ENCODE results near the gene ALDH1L1.
"Not testable (repeated sequence)": the region's sequence is repeated elsewhere in the genome, so short reads cannot be mapped to it uniquely, and the experiment has no call there.

The ALDH1L1 gene

GRCh38 chr3:126103121-126104027 lies 77.0 kb downstream of the ALDH1L1 start:
- DNase-seq = no peak

- no peak for DNase-seq
Observed at GRCh38 chr3:126102530-126102951, 77.8 kb downstream of the ALDH1L1 start.

GRCh38 chr3:126102011-126102410 lies 78.4 kb downstream of the ALDH1L1 start:
- no peak for DNase-seq

GRCh38 chr3:126101521-126101982 lies 78.8 kb downstream of the ALDH1L1 start:
- no peak for DNase-seq

- DNase-seq = no peak
Observed at GRCh38 chr3:126100634-126101301, 79.6 kb downstream of the ALDH1L1 start.

GRCh38 chr3:126100269-126100633 lies 80.1 kb downstream of the ALDH1L1 start:
- DNase-seq = no peak

- no peak for DNase-seq
Observed at GRCh38 chr3:126098391-126098858, 82.0 kb downstream of the ALDH1L1 start.

GRCh38 chr3:126097801-126098200 lies 82.6 kb downstream of the ALDH1L1 start:
- no peak for DNase-seq

- not testable (repeated sequence) for DNase-seq
Observed at GRCh38 chr3:126096274-126096673, 84.1 kb downstream of the ALDH1L1 start.

- not testable (repeated sequence) for DNase-seq
Observed at GRCh38 chr3:126092128-126092527, 88.3 kb downstream of the ALDH1L1 start.

GRCh38 chr3:126087552-126088175 lies 92.7 kb downstream of the ALDH1L1 start:
- DNase-seq = no peak

- no peak for DNase-seq
Observed at GRCh38 chr3:126085841-126086240, 94.5 kb downstream of the ALDH1L1 start.

- DNase-seq = no peak
Observed at GRCh38 chr3:126085276-126085675, 95.1 kb downstream of the ALDH1L1 start.

GRCh38 chr3:126084768-126085180 lies 95.6 kb downstream of the ALDH1L1 start:
- no peak for DNase-seq

- DNase-seq = peak; percentile 73
Observed at GRCh38 chr3:126083913-126084767, 96.2 kb downstream of the ALDH1L1 start, which contains the start of gene SLC41A3. Gene SLC41A3, minus strand, starts transcription at chr3:126084124. Its CDS starts 15,905 bp downstream, at chr3:126068219.

- DNase-seq = peak; percentile 55
Observed at GRCh38 chr3:126083511-126083912, 96.9 kb downstream of the ALDH1L1 start.

- DNase-seq = no peak
Observed at GRCh38 chr3:126083138-126083445, 97.3 kb downstream of the ALDH1L1 start.

GRCh38 chr3:126082362-126083137 lies 97.8 kb downstream of the ALDH1L1 start:
- no peak for DNase-seq

GRCh38 chr3:126081618-126082361 lies 98.6 kb downstream of the ALDH1L1 start:
- no peak for DNase-seq

GRCh38 chr3:126080970-126081369 lies 99.4 kb downstream of the ALDH1L1 start:
- no peak for DNase-seq

- no peak for DNase-seq
Observed at GRCh38 chr3:126078866-126079265, 101.5 kb downstream of the ALDH1L1 start.

All from activated gamma-delta T cell (primary cell).